IPS-15b (cell line): ENCODE results near the gene MT4.

Source experiments
- H3K27me3 ChIP-seq: one replicate; pipeline ENCODE4 v1.6.1; 2013; ENCODE audit warnings: low read length; ENCODE audit not compliant: control insufficient read depth, insufficient read depth
- H3K36me3 ChIP-seq: one replicate; pipeline ENCODE4 v1.6.1; 2013; ENCODE audit warnings: low read length; ENCODE audit not compliant: control insufficient read depth, insufficient read depth
- H3K4me1 ChIP-seq: one replicate; pipeline ENCODE4 v1.6.1; 2013; ENCODE audit warnings: mild to moderate bottlenecking, low read length; ENCODE audit not compliant: control insufficient read depth, insufficient read depth
- H3K4me3 ChIP-seq: one replicate; pipeline ENCODE4 v1.5.1; 2013; ENCODE audit warnings: low read depth, low read length
- H3K9ac ChIP-seq: one replicate; pipeline ENCODE4 v1.6.1; 2013; ENCODE audit warnings: low read depth, mild to moderate bottlenecking, low read length
- H3K9me3 ChIP-seq: one replicate; pipeline ENCODE4 v1.6.1; 2013; ENCODE audit warnings: mild to moderate bottlenecking, low read length; ENCODE audit not compliant: control insufficient read depth, insufficient read depth

MT4 gene

GRCh38 chr16:56542039-56542438 lies 22.8 kb upstream of the MT4 start:
- Histone ChIP-seq H3K27me3 (no peaks in the 10 kb centered on the region), H3K4me1 (peaks cover 4% of the 10 kb centered on the region), H3K36me3 (no peaks in the 10 kb centered on the region), H3K9ac (no peak overlapping the region), H3K9me3 (no peaks in the 10 kb centered on the region), H3K4me3 (no peak overlapping the region)

GRCh38 chr16:56547120-56547948 lies 17.5 kb upstream of the MT4 start:
- H3K9ac ChIP-seq: peak overlapping the region; percentile 9
- H3K4me3 ChIP-seq: peak overlapping the region; percentile 14

GRCh38 chr16:56547949-56548567 lies 16.8 kb upstream of the MT4 start:
- Histone ChIP-seq H3K4me1 (peaks cover 12% of the 10 kb centered on the region), H3K9me3 (no peaks in the 10 kb centered on the region), H3K4me3 (peak overlapping the region; percentile 14), H3K9ac (peak overlapping the region; percentile 9), H3K27me3 (no peaks in the 10 kb centered on the region), H3K36me3 (no peaks in the 10 kb centered on the region)

More at GRCh38 chr16:56547120-56547948, 17.5 kb upstream of the MT4 start:
- Histone ChIP-seq H3K36me3 (no peaks in the 10 kb centered on the region), H3K9me3 (no peaks in the 10 kb centered on the region), H3K27me3 (no peaks in the 10 kb centered on the region), H3K4me1 (peaks cover 12% of the 10 kb centered on the region)

GRCh38 chr16:56549161-56549560 lies 15.7 kb upstream of the MT4 start:
- Histone ChIP-seq H3K27me3 (no peaks in the 10 kb centered on the region), H3K4me1 (peaks cover 12% of the 10 kb centered on the region), H3K4me3 (no peak overlapping the region), H3K9me3 (no peaks in the 10 kb centered on the region), H3K9ac (no peak overlapping the region), H3K36me3 (no peaks in the 10 kb centered on the region)

GRCh38 chr16:56549744-56550385 lies 15.0 kb upstream of the MT4 start:
- Histone ChIP-seq H3K4me3 (no peak overlapping the region), H3K9ac (no peak overlapping the region), H3K9me3 (no peaks in the 10 kb centered on the region), H3K4me1 (peaks cover 12% of the 10 kb centered on the region), H3K36me3 (no peaks in the 10 kb centered on the region), H3K27me3 (no peaks in the 10 kb centered on the region)

GRCh38 chr16:56551796-56552738 lies 12.8 kb upstream of the MT4 start:
- no peaks in the 10 kb centered on the region for H3K9me3 ChIP-seq
- H3K4me3 ChIP-seq: no peak overlapping the region
- H3K36me3 ChIP-seq: no peaks in the 10 kb centered on the region
- H3K9ac ChIP-seq: no peak overlapping the region
- H3K4me1 ChIP-seq: peaks cover 8% of the 10 kb centered on the region
- no peaks in the 10 kb centered on the region for H3K27me3 ChIP-seq

GRCh38 chr16:56554441-56554840 lies 10.4 kb upstream of the MT4 start:
- no peaks in the 10 kb centered on the region for H3K36me3 ChIP-seq
- H3K27me3 ChIP-seq: no peaks in the 10 kb centered on the region
- H3K4me1 ChIP-seq: no peaks in the 10 kb centered on the region
- H3K9ac ChIP-seq: no peak overlapping the region
- H3K4me3 ChIP-seq: no peak overlapping the region
- no peaks in the 10 kb centered on the region for H3K9me3 ChIP-seq

- Histone ChIP-seq H3K9me3 (no peaks in the 10 kb centered on the region), H3K36me3 (no peaks in the 10 kb centered on the region), H3K4me1 (no peaks in the 10 kb centered on the region), H3K9ac (no peak overlapping the region), H3K27me3 (no peaks in the 10 kb centered on the region), H3K4me3 (no peak overlapping the region)
Observed at GRCh38 chr16:56558024-56558747, 6.7 kb upstream of the MT4 start.

- Histone ChIP-seq H3K4me3 (no peak overlapping the region), H3K36me3 (no peaks in the 10 kb centered on the region), H3K9ac (no peak overlapping the region), H3K9me3 (no peaks in the 10 kb centered on the region), H3K27me3 (no peaks in the 10 kb centered on the region), H3K4me1 (no peaks in the 10 kb centered on the region)
Observed at GRCh38 chr16:56559109-56559508, 5.8 kb upstream of the MT4 start.

GRCh38 chr16:56560447-56560846 lies 4.4 kb upstream of the MT4 start:
- no peaks in the 10 kb centered on the region for H3K4me1 ChIP-seq
- no peak overlapping the region for H3K9ac ChIP-seq
- H3K9me3 ChIP-seq: no peaks in the 10 kb centered on the region
- H3K36me3 ChIP-seq: no peaks in the 10 kb centered on the region
- H3K4me3 ChIP-seq: no peak overlapping the region
- no peaks in the 10 kb centered on the region for H3K27me3 ChIP-seq

GRCh38 chr16:56561126-56561525 lies 3.7 kb upstream of the MT4 start:
- no peaks in the 10 kb centered on the region for H3K27me3 ChIP-seq
- H3K4me3 ChIP-seq: no peak overlapping the region
- H3K4me1 ChIP-seq: no peaks in the 10 kb centered on the region
- H3K9me3 ChIP-seq: no peaks in the 10 kb centered on the region
- H3K9ac ChIP-seq: no peak overlapping the region
- H3K36me3 ChIP-seq: no peaks in the 10 kb centered on the region
